ENCODE data around the gene KASH5.

The KASH5 gene

DNA sequence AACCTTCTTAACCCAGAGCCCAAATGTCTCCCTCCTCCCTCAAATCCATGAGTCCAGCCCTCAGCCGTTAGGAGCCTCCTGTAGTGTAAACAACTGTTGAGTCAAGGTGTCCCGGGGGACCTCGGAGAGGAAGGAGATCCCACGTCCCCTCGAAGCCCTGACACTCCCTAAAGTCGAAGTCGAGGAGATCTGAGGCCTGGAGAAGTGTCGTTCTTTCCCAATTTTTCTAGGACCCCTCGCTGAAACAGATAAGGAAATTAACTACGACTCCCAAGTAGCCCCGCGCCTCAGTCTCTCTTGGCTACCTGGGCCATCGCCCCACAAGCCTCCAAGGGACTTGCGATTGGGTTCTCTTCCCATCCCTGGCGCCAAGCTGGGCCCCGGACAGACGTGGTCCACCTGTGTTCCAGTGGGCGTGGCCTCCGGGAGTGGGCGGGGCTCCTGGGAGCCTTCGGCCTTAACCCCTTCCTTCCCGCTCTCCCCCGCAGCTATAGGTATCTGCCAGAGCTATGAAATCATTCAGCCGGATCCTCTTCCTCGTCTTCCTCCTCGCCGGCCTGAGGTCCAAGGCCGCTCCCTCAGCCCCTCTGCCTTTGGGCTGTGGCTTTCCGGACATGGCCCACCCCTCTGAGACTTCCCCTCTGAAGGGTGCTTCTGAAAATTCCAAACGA lies 38.0 kb downstream of the KASH5 start:
- TF ChIP-seq CTCF (IDR thresholded peaks at IDR 0.05; ENCODE audit: borderline replicate concordance, control extremely low read depth, extremely low read depth, insufficient read depth, missing control alignments) = no peak
- in situ Hi-C loops (cut with MboI; ENCODE audit: low sequenced_read_pairs, unreplicated experiment) = loop anchor here (25.0 kb wide), 1 partner anchor 164 kb away; no protein-coding TSS in a partner anchor

GRCh38 chr19:49427339-49427738 lies 39.3 kb downstream of the KASH5 start:
- TF ChIP-seq CTCF (IDR thresholded peaks at IDR 0.05; ENCODE audit: borderline replicate concordance, control extremely low read depth, extremely low read depth, insufficient read depth, missing control alignments) = no peak
- in situ Hi-C loops (cut with MboI; ENCODE audit: low sequenced_read_pairs, unreplicated experiment) = loop anchor here (25.0 kb wide), 1 partner anchor 165 kb away; no protein-coding TSS in a partner anchor
- no peak for DNase-seq (ENCODE audit: low spot score)

More for the DNA sequence above, 38.0 kb downstream of the KASH5 start:
- DNase-seq (ENCODE audit: low spot score) = peak; percentile 38

DNA sequence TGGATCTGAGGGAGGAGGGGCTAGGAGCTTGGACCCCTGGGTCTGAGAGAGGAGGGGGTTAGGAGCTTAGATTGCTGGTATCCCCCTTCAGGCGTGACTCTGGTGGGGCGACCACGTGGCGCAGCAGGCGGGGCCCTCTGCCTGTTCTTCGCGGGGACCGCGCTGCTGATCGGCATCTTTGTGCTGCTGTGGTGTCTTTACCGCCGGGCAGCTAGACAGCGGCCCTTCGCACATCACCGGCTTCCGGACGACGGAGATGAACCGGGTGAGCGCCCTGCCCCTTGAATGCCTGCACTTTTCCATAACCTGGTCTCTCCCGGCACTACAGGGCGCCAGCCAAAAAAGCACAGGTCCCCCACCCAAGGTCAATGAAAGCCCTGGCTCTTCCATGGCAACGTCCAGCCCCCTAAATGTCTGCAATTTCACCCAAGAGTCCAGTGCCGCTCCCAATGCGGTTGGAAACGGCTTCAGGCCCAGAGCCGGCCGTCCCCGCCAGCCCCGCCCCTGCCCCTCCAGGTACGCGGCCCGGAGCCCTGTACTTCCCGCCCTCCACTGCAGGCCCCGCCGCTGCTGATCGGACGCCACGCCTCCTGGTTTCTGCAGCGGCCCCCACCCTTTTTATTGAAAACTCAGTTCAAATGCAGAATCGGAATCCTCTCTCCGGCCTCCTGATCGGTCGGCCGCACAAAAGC lies 40.0 kb downstream of the KASH5 start:
- in situ Hi-C loops (cut with MboI; ENCODE audit: low sequenced_read_pairs, unreplicated experiment) = loop anchor here (25.0 kb wide), 1 partner anchor 166 kb away; no protein-coding TSS in a partner anchor
- no peak for TF ChIP-seq CTCF (IDR thresholded peaks at IDR 0.05; ENCODE audit: borderline replicate concordance, control extremely low read depth, extremely low read depth, insufficient read depth, missing control alignments)
- peak; percentile 72 for DNase-seq (ENCODE audit: low spot score)

DNA sequence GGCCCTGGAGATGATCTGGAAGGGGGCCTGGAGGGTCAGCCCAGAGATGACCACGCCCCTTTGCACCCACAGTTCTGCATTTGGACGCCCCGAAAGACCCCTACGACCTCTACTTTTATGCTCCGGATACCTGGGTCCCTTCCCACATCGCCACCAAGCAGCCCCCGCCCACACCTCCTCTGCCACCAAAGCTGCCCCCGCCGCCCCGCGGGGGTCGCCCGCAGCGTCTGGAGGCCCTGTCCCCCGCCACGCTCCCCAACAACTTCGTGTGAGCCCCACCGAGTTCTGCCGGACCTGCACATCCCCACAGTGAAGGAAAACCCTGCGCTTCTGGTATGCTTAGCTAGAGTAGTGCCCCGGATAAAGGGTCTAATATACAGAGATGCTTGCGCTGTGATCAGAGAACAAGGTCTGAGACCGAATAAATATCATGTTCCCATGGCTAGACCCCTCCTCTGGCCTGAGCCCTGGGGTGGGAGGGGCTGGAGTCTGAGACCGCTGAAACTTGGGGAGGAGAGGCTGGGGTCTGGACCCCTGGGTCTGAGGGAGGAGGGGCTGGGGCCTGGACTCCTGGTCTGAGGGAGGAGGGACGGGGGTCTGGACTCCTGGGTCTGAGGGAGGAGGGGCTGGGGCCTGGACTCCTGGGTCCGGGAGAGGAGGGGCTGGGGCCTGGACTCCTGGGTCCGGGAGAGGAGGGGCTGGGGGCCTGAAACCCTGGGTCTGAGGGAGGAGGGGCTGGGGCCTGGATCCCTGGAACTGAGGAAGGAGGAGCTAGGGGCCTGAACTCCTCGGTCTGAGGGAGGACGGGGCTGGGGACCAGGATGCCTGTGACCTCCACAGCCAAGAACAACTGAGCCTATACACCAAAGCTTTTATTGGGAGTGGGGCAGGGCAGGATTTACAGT lies 40.8 kb downstream of the KASH5 start:
- in situ Hi-C loops (cut with MboI; ENCODE audit: low sequenced_read_pairs, unreplicated experiment) = loop anchor here (25.0 kb wide), 1 partner anchor 166 kb away; no protein-coding TSS in a partner anchor
- TF ChIP-seq CTCF (IDR thresholded peaks at IDR 0.05; ENCODE audit: borderline replicate concordance, control extremely low read depth, extremely low read depth, insufficient read depth, missing control alignments) = no peak
- DNase-seq (ENCODE audit: low spot score) = no peak

DNA sequence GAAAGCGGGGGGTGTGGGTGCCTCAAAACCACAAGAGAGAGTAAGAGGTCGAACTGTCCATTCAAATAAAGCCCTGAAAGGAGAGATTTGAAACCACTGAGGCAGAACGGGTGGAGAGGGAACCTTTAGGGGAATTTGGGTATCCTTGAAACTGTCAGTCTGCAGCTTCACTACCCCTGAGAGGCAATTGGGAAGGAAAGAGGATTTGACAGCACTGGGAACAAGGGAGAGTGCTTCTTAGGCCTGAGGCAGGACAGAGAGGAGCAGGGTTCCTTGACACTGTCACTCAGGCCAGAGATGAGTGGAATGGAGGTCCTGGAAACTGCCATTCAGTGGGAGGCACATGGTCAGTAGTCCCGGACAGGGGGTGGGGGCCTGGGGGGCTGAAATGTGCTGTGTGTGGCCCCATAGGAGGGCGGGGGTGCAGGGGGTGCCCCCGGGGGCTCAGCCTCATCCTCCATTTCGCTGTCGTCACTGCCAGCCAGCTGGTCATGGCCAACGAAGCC lies 42.2 kb downstream of the KASH5 start:
- TF ChIP-seq CTCF (IDR thresholded peaks at IDR 0.05; ENCODE audit: borderline replicate concordance, control extremely low read depth, extremely low read depth, insufficient read depth, missing control alignments) = no peak
- DNase-seq (ENCODE audit: low spot score) = peak; percentile 33
- in situ Hi-C loops (cut with MboI; ENCODE audit: low sequenced_read_pairs, unreplicated experiment) = loop anchor here (25.0 kb wide), 1 partner anchor 168 kb away; no protein-coding TSS in a partner anchor

Data from GM13976 (cell line).